NB4 (cell line): Measurements from ENCODE around the gene SEMA3C.

Source experiments
- DNase-seq: peaks from one replicate; pipeline ENCODE4 v3.0.0; 2010; ENCODE audit warnings: low read depth
- H3K4me3 ChIP-seq: one replicate; pipeline ENCODE4 v1.5.1; 2011; ENCODE audit warnings: mild to moderate bottlenecking, low read depth, low read length, moderate library complexity
- MYC ChIP-seq: IDR thresholded peaks from 2 replicates; pipeline ENCODE4 v1.6.1; 2011; ENCODE audit warnings: low read depth, low read length
- POLR2A ChIP-seq: IDR thresholded peaks from 2 replicates; pipeline ENCODE4 v1.6.1; 2011; ENCODE audit warnings: mild to moderate bottlenecking; ENCODE audit not compliant: insufficient read length; ENCODE audit errors: extremely low read depth
- TF ChIP-seq, protein P1 (sequence below): IDR thresholded peaks from 2 replicates; pipeline ENCODE4 v1.6.1; 2011; ENCODE audit warnings: low read depth, low read length
- TF ChIP-seq, protein P2 (sequence below): IDR thresholded peaks from one replicate; pipeline ENCODE4 v1.5.1; 2012; ENCODE audit warnings: low read depth, low read length

The SEMA3C gene

GRCh38 chr7:80791509-80791929 lies 127.3 kb downstream of the SEMA3C start:
- no peak for DNase-seq
- TF ChIP-seq, protein P1, sequence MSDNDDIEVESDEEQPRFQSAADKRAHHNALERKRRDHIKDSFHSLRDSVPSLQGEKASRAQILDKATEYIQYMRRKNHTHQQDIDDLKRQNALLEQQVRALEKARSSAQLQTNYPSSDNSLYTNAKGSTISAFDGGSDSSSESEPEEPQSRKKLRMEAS, result no peak
- TF ChIP-seq POLR2A, result no peak
- TF ChIP-seq MYC, result no peak
- TF ChIP-seq, protein P2, sequence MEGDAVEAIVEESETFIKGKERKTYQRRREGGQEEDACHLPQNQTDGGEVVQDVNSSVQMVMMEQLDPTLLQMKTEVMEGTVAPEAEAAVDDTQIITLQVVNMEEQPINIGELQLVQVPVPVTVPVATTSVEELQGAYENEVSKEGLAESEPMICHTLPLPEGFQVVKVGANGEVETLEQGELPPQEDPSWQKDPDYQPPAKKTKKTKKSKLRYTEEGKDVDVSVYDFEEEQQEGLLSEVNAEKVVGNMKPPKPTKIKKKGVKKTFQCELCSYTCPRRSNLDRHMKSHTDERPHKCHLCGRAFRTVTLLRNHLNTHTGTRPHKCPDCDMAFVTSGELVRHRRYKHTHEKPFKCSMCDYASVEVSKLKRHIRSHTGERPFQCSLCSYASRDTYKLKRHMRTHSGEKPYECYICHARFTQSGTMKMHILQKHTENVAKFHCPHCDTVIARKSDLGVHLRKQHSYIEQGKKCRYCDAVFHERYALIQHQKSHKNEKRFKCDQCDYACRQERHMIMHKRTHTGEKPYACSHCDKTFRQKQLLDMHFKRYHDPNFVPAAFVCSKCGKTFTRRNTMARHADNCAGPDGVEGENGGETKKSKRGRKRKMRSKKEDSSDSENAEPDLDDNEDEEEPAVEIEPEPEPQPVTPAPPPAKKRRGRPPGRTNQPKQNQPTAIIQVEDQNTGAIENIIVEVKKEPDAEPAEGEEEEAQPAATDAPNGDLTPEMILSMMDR, result no peak
- H3K4me3 ChIP-seq, result no peak overlapping the region

DNA sequence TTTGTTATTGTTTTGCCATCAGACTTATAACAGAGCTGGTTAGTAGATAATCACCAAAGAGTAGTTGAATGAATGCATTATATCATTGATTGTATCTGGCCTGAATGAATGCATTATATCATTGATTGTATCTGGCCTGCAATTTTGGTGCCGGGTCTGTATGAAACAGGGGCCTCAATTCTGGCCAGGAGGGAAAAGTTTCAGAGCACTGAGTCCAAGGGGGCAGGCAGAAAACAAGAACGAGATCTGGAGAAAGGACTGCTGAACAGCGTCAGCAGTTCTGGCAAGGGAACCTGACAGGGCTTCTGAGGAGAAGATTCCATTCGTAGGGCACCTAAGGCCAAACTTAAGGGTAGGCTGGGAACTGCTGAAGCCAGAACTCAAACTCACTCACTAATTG lies 128.0 kb downstream of the SEMA3C start:
- no peak for DNase-seq
- TF ChIP-seq, protein P2, result no peak
- TF ChIP-seq POLR2A (no peak), MYC (no peak)
- TF ChIP-seq, protein P1, result no peak
- H3K4me3 ChIP-seq, result no peak overlapping the region

DNA sequence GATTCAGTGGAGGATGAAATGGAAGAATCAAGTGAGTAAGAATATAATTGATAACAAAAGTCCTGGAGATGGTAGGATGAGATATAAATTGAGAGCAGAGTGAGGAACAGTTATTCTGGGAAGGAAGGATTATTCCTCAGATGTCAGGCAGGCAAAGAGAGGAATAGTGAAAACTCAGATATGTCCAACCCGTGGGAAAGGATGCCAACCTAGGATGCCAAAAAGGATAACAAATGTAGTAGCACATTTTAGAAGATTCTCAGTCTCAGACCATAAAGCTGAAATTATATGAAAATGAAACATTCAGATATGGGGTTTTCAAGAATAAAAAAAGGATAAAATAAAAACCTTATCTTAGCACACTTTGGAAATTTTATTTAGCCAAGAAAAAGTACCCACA lies 131.1 kb downstream of the SEMA3C start:
- DNase-seq, result no peak
- no peak for TF ChIP-seq POLR2A
- TF ChIP-seq, protein P2, result no peak
- no peak for TF ChIP-seq MYC
- TF ChIP-seq, protein P1, result no peak
- H3K4me3 ChIP-seq, result no peak overlapping the region

DNA sequence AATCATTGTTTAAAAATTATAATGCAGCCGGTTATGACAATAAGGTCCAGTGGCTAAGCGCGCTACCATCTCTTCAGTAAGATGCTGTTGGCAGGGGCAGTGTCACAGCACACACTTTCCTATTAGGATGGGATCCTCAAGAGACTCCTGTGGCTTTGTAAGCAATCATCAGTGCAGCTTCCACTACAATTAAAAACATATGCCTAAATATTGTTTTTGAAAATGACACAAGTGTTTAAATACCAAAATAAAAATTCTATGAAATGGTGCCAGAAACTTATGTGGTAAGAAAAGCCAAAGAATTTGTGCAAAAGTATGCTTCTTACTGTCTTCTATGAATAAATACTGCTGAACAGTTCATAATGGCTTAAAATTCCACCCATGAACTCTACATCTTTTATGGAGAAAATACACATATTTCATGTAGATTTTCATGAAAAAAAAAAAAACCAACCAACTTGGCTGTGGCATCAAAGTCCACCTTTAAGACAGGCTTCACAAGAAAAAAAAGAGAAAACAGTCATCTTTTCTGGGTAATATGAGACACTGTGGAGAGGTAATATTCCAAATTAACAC lies 132.8 kb downstream of the SEMA3C start:
- no peak for DNase-seq
- H3K4me3 ChIP-seq, result no peak overlapping the region
- TF ChIP-seq MYC (no peak), POLR2A (no peak)
- TF ChIP-seq, protein P2, result no peak
- TF ChIP-seq, protein P1, result no peak

DNA sequence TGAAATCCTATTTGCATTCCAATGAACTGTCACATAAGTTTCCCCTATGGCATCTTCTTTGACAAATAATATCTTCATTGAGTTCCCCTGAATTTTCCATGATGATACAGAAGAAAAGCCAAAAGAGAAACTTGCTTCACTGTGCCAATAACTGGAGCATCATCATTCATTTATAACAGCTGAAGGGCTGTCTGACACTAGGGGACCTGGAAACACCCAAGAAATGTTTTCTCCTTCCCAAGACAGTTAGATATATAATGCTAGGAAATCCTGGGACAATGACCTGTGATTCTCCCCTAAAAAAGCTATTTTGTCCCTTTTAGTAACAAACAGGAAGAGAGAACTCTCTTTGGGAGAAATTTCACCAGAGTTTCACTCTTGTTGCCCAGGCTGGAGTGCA lies 133.6 kb downstream of the SEMA3C start:
- H3K4me3 ChIP-seq, result no peak overlapping the region
- DNase-seq, result no peak
- TF ChIP-seq, protein P1, result no peak
- no peak for TF ChIP-seq POLR2A
- TF ChIP-seq MYC, result no peak
- TF ChIP-seq, protein P2, result no peak
